ENCODE data around the gene KIAA1614.

The KIAA1614 gene

GRCh38 chr1:180927841-180928240, 15.1 kb downstream of the KIAA1614 start:
- Mint-ChIP-seq H3K4me1 (ENCODE audit: low read depth) (no peaks in the 10 kb centered on the region), H3K36me3 (ENCODE audit: low read depth) (no peaks in the 10 kb centered on the region), H3K4me3 (no peak overlapping the region), H3K9me3 (no peaks in the 10 kb centered on the region), H3K27me3 (peaks cover 5% of the 10 kb centered on the region), H3K27ac (no peak overlapping the region)

DNA sequence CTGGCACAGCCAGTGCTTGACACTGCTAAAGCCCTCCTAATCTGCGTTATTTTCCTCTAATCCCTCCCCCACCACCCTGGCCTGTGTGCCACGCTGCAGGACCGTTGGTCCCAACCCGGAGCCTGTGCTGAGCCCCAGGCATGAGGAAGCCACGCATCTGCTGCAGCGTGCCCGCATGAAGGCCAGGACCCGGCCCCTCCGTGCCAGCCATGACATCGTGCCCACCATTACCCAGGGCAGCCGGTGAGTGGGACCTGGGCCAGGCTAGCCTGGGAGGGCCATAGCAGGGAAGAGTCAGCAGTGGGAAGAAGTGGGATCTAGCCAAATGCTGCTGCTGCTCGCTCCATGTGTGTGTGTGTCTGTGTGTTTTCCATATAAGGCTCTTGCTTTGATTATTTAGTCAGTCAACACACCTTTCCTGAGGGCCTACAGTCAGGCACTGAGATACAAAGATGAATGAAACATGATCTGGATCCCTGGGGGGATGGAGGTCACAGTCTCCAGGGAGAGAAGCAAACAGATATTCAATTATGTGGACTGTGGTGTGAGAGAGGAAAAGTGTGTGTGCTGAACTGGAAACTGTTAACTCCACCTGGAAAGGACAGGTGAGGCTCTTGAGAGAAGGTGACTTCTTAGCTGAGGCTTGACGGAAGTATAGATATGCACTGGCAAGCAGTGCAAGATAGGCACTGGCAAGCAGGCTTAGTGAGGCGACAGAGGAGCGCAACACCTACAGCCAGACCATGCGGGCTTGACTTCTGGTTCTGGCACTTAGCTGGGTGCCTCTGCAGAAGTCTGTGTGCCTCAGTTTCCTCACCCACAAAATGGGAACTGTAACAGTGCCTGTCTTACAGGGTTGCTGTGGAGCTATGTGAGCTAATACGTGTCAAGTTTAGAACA, 15.9 kb downstream of the KIAA1614 start:
- Mint-ChIP-seq H3K4me1 (ENCODE audit: low read depth) (no peaks in the 10 kb centered on the region), H3K4me3 (no peak overlapping the region), H3K36me3 (ENCODE audit: low read depth) (no peaks in the 10 kb centered on the region), H3K27ac (no peak overlapping the region), H3K9me3 (no peaks in the 10 kb centered on the region), H3K27me3 (peaks cover 5% of the 10 kb centered on the region)

DNA sequence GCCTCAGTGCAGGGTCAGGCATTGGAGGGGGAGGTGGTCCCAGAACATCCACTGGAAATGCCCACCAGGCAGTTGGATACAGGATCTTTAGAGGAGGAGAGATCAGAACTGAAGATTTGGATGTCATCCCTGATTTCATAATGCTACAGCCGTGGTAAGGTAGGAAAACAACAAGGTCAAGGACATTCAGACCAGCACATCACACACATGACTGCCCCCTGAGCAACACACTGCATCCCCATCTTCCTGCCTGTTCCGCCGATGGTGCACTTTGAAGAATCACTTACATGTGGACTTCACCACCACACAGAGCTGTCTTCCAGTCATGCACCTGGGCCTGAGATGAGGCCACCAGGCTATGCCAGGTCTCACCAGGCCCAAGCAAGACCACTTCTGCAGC, 16.7 kb downstream of the KIAA1614 start:
- no peaks in the 10 kb centered on the region for H3K36me3 Mint-ChIP-seq (ENCODE audit: low read depth)
- H3K27me3 Mint-ChIP-seq, result peaks cover 5% of the 10 kb centered on the region
- no peak overlapping the region for H3K27ac Mint-ChIP-seq
- no peaks in the 10 kb centered on the region for H3K9me3 Mint-ChIP-seq
- peaks cover 1% of the 10 kb centered on the region for H3K4me1 Mint-ChIP-seq (ENCODE audit: low read depth)
- no peak overlapping the region for H3K4me3 Mint-ChIP-seq

GRCh38 chr1:180930687-180931086, 18.0 kb downstream of the KIAA1614 start:
- no peaks in the 10 kb centered on the region for H3K36me3 Mint-ChIP-seq (ENCODE audit: low read depth)
- H3K4me1 Mint-ChIP-seq (ENCODE audit: low read depth), result peaks cover 6% of the 10 kb centered on the region
- H3K27me3 Mint-ChIP-seq, result peaks cover 5% of the 10 kb centered on the region
- H3K4me3 Mint-ChIP-seq, result no peak overlapping the region
- no peak overlapping the region for H3K27ac Mint-ChIP-seq
- no peaks in the 10 kb centered on the region for H3K9me3 Mint-ChIP-seq

- no peaks in the 10 kb centered on the region for H3K9me3 Mint-ChIP-seq
These were observed 18.8 kb downstream of the KIAA1614 start for GRCh38 chr1:180931529-180931928.

GRCh38 chr1:180932378-180932777, 19.7 kb downstream of the KIAA1614 start:
- no peaks in the 10 kb centered on the region for H3K9me3 Mint-ChIP-seq
- H3K36me3 Mint-ChIP-seq (ENCODE audit: low read depth), result no peaks in the 10 kb centered on the region
- no peak overlapping the region for H3K27ac Mint-ChIP-seq
- no peak overlapping the region for H3K4me3 Mint-ChIP-seq
- H3K4me1 Mint-ChIP-seq (ENCODE audit: low read depth), result peaks cover 6% of the 10 kb centered on the region
- H3K27me3 Mint-ChIP-seq, result no peaks in the 10 kb centered on the region

More at GRCh38 chr1:180931529-180931928, 18.8 kb downstream of the KIAA1614 start:
- peaks cover 6% of the 10 kb centered on the region for H3K4me1 Mint-ChIP-seq (ENCODE audit: low read depth)
- H3K36me3 Mint-ChIP-seq (ENCODE audit: low read depth), result no peaks in the 10 kb centered on the region
- no peak overlapping the region for H3K4me3 Mint-ChIP-seq
- peaks cover 5% of the 10 kb centered on the region for H3K27me3 Mint-ChIP-seq
- H3K27ac Mint-ChIP-seq, result no peak overlapping the region

DNA sequence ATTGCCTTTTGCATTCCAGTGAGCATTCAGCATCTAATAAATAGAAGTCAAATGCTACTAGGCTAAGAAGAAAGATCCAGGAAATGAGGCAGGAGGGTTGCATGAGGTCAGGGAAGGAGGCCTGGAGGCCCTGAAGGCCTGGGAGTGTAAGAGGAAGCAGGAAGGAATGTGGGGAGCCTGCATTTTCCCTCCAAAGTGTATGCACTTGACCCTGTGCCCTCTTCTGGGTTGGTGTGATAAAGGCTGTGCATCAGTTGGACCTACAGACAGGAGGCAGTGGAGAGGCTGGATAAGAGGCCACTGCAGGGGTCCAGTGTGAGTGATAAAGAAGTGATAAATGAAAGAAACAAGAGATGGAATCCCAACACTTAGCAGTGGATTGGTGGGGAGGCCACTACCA, 20.4 kb downstream of the KIAA1614 start:
- Mint-ChIP-seq H3K36me3 (ENCODE audit: low read depth) (no peaks in the 10 kb centered on the region), H3K4me1 (ENCODE audit: low read depth) (peaks cover 6% of the 10 kb centered on the region), H3K27me3 (no peaks in the 10 kb centered on the region), H3K9me3 (no peaks in the 10 kb centered on the region), H3K4me3 (no peak overlapping the region), H3K27ac (no peak overlapping the region)

DNA sequence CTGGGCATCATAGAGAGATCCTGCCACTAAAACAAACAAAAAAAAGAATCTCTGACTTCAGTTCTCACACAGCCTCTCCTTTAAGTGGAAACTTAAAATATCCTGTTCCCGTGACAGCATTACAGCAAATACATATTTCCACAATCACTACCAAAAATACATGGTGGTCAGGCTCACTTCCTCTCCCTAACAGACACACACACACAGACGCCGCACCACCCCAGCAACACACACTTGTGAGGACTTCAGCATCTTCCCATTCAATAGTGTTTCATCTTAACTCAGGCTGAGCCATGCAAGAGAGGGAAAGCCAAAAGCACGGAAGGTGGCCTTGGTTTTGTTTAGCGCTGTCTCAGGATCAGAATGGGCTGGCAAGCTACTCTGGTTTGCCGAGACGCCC, 21.9 kb downstream of the KIAA1614 start:
- Mint-ChIP-seq H3K36me3 (ENCODE audit: low read depth) (no peaks in the 10 kb centered on the region), H3K4me1 (ENCODE audit: low read depth) (peaks cover 6% of the 10 kb centered on the region), H3K9me3 (no peaks in the 10 kb centered on the region), H3K27ac (no peak overlapping the region), H3K27me3 (no peaks in the 10 kb centered on the region), H3K4me3 (no peak overlapping the region)

- Mint-ChIP-seq H3K9me3 (no peaks in the 10 kb centered on the region), H3K27ac (no peak overlapping the region), H3K27me3 (no peaks in the 10 kb centered on the region), H3K36me3 (ENCODE audit: low read depth) (no peaks in the 10 kb centered on the region), H3K4me1 (ENCODE audit: low read depth) (peaks cover 6% of the 10 kb centered on the region), H3K4me3 (no peak overlapping the region)
These were observed 22.8 kb downstream of the KIAA1614 start for GRCh38 chr1:180935326-180936109.

DNA sequence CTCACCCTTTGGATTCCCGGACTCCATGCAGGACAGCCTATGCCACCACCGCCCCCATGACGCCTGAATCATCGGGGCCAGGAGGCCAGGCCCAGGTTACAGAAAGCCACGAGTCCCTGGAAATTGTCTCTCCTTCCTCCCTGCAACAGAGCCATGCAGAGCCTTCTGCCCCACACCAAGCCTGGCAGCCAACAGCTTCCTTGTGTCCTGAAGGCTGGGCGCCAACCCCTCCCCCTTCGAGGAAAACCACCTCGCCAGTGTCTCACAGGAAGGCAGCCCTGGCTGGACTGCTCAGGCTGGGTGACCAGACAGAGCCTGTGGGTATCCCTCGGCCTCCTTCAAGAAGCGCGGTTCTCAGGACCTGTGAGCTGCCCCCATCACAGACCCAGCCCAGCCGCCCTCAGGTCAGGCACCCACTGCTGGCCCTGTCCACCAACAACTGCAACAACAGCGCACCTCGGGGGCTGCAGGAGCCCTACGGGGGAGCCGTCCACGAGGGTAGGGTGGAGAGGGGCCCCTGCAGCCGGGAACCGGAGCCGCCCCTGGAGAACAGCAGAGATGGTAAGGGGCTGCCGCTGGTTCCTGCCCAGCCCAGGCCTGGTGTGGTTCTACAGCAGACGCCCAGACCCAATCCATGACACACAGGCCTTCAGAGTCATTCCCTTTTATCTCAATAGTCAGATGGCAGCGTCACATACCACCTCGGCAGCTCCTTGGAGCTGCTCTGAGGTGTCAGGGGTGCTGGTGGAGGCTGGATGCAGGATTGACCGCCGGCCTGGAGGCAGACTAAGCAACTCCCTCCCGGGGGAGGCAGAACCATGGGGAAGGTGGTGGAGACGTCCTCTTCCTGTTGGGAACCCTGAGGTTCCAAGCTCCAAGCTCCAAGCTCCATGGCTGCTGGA, 23.7 kb downstream of the KIAA1614 start:
- Mint-ChIP-seq H3K4me3 (no peak overlapping the region), H3K36me3 (ENCODE audit: low read depth) (no peaks in the 10 kb centered on the region), H3K27me3 (no peaks in the 10 kb centered on the region), H3K9me3 (no peaks in the 10 kb centered on the region), H3K27ac (no peak overlapping the region), H3K4me1 (ENCODE audit: low read depth) (peaks cover 6% of the 10 kb centered on the region)

DNA sequence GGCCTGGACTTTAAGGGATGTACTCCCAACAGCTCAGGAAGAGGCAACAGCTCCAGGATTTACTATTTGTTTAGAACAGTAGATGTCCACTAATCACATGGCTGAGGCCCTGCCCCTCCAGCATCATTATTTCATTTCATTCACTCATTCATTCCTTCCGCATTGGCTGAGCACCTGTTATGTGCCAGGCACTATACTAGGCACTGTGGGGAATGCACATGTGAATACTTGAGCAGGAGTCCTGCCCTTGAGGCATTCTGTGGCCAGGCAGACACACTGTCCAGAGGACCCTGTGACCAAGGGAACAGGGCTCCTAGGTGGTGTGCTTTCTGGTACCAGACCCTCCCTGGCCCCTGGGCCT, 24.3 kb downstream of the KIAA1614 start:
- no peaks in the 10 kb centered on the region for H3K9me3 Mint-ChIP-seq
- H3K4me1 Mint-ChIP-seq (ENCODE audit: low read depth), result peaks cover 6% of the 10 kb centered on the region
- H3K27ac Mint-ChIP-seq, result no peak overlapping the region
- H3K27me3 Mint-ChIP-seq, result no peaks in the 10 kb centered on the region
- H3K36me3 Mint-ChIP-seq (ENCODE audit: low read depth), result no peaks in the 10 kb centered on the region
- no peak overlapping the region for H3K4me3 Mint-ChIP-seq

DNA sequence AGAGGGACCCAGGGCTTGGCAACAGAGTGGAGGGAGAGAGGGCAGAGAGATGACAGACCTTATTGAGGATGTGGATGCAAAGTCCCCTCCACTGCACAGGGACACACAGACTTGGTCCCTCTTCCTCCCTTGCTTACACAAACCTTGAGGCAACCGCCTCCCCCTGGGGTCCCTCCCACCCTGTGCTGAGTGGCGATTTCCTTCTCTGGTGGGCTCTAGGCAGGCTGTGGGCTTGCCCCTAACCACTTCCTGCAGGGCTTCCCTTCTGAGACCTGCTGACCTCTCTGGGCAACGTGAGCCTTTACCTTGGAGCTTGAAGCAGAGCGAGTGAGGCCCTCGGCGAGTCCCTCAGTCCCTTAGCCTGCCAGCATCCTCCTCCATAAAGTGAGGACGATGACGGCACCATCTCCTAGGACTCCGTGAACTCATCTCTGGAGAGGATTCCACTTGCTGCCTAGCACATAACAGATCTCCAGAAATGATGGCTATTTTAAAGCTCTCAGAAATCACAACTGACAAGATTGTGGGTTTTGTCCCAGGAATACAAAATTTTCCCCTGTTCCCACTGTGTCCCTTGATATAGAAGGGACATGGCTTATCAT, 25.0 kb downstream of the KIAA1614 start:
- Mint-ChIP-seq H3K27ac (no peak overlapping the region), H3K36me3 (ENCODE audit: low read depth) (no peaks in the 10 kb centered on the region), H3K9me3 (no peaks in the 10 kb centered on the region), H3K4me1 (ENCODE audit: low read depth) (peaks cover 6% of the 10 kb centered on the region), H3K27me3 (no peaks in the 10 kb centered on the region), H3K4me3 (no peak overlapping the region)

- Mint-ChIP-seq H3K36me3 (ENCODE audit: low read depth) (no peaks in the 10 kb centered on the region), H3K4me1 (ENCODE audit: low read depth) (peaks cover 6% of the 10 kb centered on the region), H3K27ac (no peak overlapping the region), H3K27me3 (no peaks in the 10 kb centered on the region), H3K9me3 (no peaks in the 10 kb centered on the region), H3K4me3 (no peak overlapping the region)
These were observed 26.5 kb downstream of the KIAA1614 start for GRCh38 chr1:180939073-180939710.

- Mint-ChIP-seq H3K27me3 (no peaks in the 10 kb centered on the region), H3K4me1 (ENCODE audit: low read depth) (peaks cover 1% of the 10 kb centered on the region), H3K36me3 (ENCODE audit: low read depth) (no peaks in the 10 kb centered on the region), H3K4me3 (no peak overlapping the region), H3K9me3 (no peaks in the 10 kb centered on the region), H3K27ac (no peak overlapping the region)
These were observed 27.0 kb downstream of the KIAA1614 start for GRCh38 chr1:180939711-180940103.

Data from stimulated activated naive CD8-positive, alpha-beta T cell treated with anti-CD3 and anti-CD28 coated beads, Interleukin-15, Interleukin-2, amounts not matched to agents 100 ng/mL and 50 ng/mL, for 24 hours (primary cell).